ENCODE data around the gene UVRAG. TPM values are rescaled to one million over a fixed set of nuclear protein-coding genes. Genes with fewer than 3 reads are reported as not detected.

UVRAG gene
- total RNA-seq, 4 donors from 2014 or later, result 27.3 to 38.7 (median 33.6) TPM

DNA sequence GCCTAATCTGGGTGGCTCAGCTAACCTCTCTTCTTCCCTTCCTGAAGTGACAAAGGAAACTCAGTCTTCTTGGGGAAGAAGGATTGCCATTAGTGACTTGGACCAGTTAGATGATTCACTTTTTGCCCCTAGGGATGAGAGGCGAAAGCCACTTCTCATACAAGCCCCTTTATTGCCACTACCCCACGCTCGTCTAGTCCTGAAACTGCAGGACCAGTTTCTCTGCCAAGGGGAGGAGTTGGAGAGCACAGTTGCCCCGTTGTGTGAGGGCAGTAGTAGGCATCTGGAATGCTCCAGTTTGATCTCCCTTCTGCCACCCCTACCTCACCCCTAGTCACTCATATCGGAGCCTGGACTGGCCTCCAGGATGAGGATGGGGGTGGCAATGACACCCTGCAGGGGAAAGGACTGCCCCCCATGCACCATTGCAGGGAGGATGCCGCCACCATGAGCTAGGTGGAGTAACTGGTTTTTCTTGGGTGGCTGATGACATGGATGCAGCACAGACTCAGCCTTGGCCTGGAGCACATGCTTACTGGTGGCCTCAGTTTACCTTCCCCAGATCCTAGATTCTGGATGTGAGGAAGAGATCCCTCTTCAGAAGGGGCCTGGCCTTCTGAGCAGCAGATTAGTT lies 14.2 kb upstream of the UVRAG start:
- Histone ChIP-seq H3K27ac (peak overlapping the region in 2 of 4 donors; percentile 50 to 59), H3K4me1 (peaks cover 0 to 21% (median 0%) of the 10 kb centered on the region in 4 donors), H3K36me3 (no peaks in the 10 kb centered on the region), H3K4me3 (no peak overlapping the region), H3K9me3 (no peaks in the 10 kb centered on the region), H3K27me3 (no peaks in the 10 kb centered on the region)
- 43 to 68% methylated on average over 6 of the region's 6 CpGs for WGBS, 2 donors
- no peak for TF ChIP-seq POLR2A (IDR thresholded peaks at IDR 0.05)
- TF ChIP-seq, protein P1, sequence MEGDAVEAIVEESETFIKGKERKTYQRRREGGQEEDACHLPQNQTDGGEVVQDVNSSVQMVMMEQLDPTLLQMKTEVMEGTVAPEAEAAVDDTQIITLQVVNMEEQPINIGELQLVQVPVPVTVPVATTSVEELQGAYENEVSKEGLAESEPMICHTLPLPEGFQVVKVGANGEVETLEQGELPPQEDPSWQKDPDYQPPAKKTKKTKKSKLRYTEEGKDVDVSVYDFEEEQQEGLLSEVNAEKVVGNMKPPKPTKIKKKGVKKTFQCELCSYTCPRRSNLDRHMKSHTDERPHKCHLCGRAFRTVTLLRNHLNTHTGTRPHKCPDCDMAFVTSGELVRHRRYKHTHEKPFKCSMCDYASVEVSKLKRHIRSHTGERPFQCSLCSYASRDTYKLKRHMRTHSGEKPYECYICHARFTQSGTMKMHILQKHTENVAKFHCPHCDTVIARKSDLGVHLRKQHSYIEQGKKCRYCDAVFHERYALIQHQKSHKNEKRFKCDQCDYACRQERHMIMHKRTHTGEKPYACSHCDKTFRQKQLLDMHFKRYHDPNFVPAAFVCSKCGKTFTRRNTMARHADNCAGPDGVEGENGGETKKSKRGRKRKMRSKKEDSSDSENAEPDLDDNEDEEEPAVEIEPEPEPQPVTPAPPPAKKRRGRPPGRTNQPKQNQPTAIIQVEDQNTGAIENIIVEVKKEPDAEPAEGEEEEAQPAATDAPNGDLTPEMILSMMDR (IDR thresholded peaks at IDR 0.05), result no peak
- TF ChIP-seq EP300 (IDR thresholded peaks at IDR 0.05), result no peak
- DNase-seq (ENCODE audit: low spot score in 2 of 2), result no peak

DNA sequence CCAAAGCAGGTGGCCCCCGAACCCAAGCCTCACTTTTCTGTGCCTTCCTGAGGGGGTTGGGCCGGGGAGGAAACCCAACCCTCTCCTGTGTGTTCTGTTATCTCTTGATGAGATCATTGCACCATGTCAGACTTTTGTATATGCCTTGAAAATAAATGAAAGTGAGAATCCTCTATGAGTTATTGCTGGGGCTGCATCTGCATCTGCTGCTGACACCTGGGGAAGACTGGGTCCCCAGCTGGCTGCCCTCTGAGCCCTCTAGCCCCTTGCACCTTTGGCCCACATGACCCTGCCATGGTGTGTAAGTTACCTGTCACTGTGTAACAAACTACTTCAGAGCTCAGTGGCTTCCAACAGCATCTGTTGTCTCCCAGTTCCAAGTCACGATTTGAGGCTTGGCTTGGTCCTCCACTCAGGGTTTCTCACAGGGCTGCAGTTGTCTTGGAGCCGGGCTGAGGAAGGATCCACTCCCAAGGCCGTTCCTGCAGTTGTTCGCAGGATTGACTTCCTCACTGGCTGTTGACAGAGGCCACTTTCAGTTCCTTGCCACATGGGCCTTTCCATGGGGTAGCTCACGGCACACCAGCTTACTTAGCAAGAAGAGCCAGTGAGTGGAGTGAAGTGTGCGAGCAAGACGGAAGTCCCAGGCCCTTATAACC lies 13.5 kb upstream of the UVRAG start:
- no peaks in the 10 kb centered on the region for H3K36me3 ChIP-seq
- no peak for DNase-seq (ENCODE audit: low spot score in 2 of 2)
- H3K9me3 ChIP-seq, result no peaks in the 10 kb centered on the region
- H3K27ac ChIP-seq, result peak overlapping the region in 2 of 4 donors; percentile 50 to 59
- 83 to 84% methylated on average over 9 of the region's 9 CpGs for WGBS, 2 donors
- H3K4me1 ChIP-seq, result peaks cover 0 to 21% (median 0%) of the 10 kb centered on the region in 4 donors
- TF ChIP-seq, protein P1 (IDR thresholded peaks at IDR 0.05), result no peak
- TF ChIP-seq EP300 (IDR thresholded peaks at IDR 0.05) (no peak), POLR2A (IDR thresholded peaks at IDR 0.05) (no peak)
- no peak overlapping the region for H3K4me3 ChIP-seq
- no peaks in the 10 kb centered on the region for H3K27me3 ChIP-seq

DNA sequence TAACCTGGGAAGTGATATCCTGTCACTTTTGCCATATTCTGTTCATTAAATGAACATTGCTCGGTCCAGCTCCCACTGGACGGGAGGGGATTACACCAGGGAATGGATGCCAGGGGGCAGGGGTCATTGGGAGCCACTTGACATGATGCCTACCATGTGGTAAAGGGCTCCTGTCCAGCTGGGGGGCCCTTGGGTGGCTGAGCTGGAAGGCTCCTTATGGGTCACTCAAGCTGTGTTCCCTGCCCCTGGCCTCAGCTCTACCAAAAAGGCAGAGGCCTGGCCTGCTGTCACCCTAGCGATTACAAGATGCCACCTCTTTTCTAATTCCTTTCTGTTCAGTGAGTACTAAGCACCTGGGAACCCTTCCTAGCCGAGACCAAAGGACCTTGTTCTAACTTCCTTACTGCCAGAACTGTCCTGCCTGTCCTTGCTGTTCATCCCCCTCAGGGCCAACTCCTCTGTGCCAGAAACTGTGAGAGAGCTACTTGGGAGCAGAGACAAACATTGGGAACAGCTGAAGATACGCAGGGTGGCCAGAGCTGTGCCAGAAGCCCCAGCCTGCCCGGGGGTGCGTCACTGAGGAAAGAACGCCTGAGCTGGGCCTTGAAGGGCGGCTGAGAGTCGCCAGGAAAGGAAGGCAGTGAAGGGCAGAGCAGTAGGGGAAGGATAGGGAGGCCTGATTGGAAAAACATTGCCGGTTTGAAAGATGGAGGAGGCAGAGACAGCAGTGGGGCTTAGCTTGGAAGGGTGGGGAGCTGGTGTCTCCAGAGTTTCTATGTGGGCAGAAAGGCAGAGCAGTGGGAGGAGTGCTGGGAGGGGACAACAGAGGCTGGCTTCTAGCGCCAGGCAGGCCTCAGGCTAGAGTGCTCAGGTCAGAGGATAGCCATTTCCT lies 12.7 kb upstream of the UVRAG start:
- Histone ChIP-seq H3K27ac (peak overlapping the region in 3 of 4 donors; percentile 48 to 59 (median 50)), H3K4me3 (no peak overlapping the region), H3K9me3 (no peaks in the 10 kb centered on the region), H3K4me1 (peaks cover 0 to 21% (median 0%) of the 10 kb centered on the region in 4 donors), H3K27me3 (no peaks in the 10 kb centered on the region), H3K36me3 (no peaks in the 10 kb centered on the region)
- 84 to 90% methylated on average over 12 of the region's 12 CpGs for WGBS, 2 donors
- no peak for DNase-seq (ENCODE audit: low spot score in 2 of 2)
- TF ChIP-seq EP300 (IDR thresholded peaks at IDR 0.05), result no peak
- TF ChIP-seq, protein P1 (IDR thresholded peaks at IDR 0.05), result no peak
- no peak for TF ChIP-seq POLR2A (IDR thresholded peaks at IDR 0.05)

DNA sequence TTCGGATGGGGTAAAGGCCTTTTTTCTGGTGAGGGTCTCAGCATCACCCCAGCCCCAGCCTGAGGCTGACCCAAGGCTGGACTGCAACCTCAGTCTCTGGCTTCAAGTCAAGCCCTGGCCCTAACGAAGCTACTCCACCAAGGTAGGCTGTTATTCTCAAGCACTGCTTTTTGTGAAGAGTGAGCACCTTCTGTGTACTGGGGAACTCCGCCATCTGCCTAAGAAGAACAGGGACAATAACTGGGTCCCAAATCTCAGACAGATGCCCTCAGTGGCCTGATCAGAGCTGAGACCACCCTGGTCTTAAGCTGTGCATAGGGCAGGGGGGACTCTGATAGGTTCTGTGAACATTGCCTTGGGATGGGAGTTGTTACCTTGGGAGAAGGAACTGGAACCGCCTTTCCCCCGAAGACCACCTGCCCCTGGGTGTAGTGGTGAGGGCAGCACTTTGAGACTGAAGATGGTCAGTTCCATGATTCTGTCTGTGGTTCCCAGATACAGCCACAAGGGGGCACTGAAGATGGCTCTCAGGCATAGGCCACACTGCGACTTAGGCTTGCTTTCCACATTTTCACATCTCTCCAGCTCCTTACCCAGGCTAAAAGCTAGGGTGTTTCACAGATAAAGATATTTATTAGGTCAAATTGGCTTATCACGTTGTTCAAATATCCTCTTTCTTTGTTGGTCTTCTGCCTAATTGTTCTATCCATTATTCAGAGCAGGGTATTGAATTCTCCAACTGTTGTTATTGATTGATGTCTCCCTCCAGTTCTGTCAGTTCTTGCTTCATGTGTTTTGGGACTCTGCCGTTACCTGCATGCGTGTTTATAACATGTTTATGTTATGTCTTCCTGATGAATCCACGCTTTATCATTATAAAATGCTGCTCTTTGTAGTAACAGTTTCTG lies 11.8 kb upstream of the UVRAG start:
- no peaks in the 10 kb centered on the region for H3K9me3 ChIP-seq
- peaks cover 0 to 21% (median 0%) of the 10 kb centered on the region in 4 donors for H3K4me1 ChIP-seq
- 37 to 49% methylated on average over 8 to 10 of the region's 10 CpGs for WGBS, 2 donors
- no peaks in the 10 kb centered on the region for H3K27me3 ChIP-seq
- DNase-seq (ENCODE audit: low spot score in 2 of 2), result peak; percentile 78 to 93
- TF ChIP-seq, protein P1 (IDR thresholded peaks at IDR 0.05), result peak; percentile 85 to 93 (median 90)
- no peak for TF ChIP-seq POLR2A (IDR thresholded peaks at IDR 0.05)
- peak overlapping the region in 1 of 4 donors; percentile 59 for H3K27ac ChIP-seq
- no peak overlapping the region for H3K4me3 ChIP-seq
- no peaks in the 10 kb centered on the region for H3K36me3 ChIP-seq

All from tibial nerve (tissue), 4 donors.